HK-2 (cell line): ENCODE measurements around the gene AOAH.
"Not testable (repeated sequence)": the region's sequence is repeated elsewhere in the genome, so short reads cannot be mapped to it uniquely, and the experiment has no call there.

Experiments
- DNase-seq: peaks from one replicate; pipeline ENCODE4 v3.0.0-alpha.2; 2018; ENCODE audit not compliant: unreplicated experiment

Gene AOAH

GRCh38 chr7:36657036-36657660, 67.1 kb downstream of the AOAH start:
- DNase-seq = no peak

- no peak for DNase-seq
Observed at GRCh38 chr7:36654436-36654835, 69.9 kb downstream of the AOAH start.

GRCh38 chr7:36653663-36654355, 70.5 kb downstream of the AOAH start:
- no peak for DNase-seq

- DNase-seq = no peak
Observed at GRCh38 chr7:36653008-36653662, 71.2 kb downstream of the AOAH start.

GRCh38 chr7:36652431-36652830, 71.9 kb downstream of the AOAH start:
- no peak for DNase-seq

GRCh38 chr7:36651404-36651803, 72.9 kb downstream of the AOAH start:
- no peak for DNase-seq

GRCh38 chr7:36650766-36651312, 73.5 kb downstream of the AOAH start:
- no peak for DNase-seq

GRCh38 chr7:36650320-36650719, 74.0 kb downstream of the AOAH start:
- DNase-seq = no peak

GRCh38 chr7:36649319-36649718, 75.0 kb downstream of the AOAH start:
- DNase-seq = not testable (repeated sequence)

- no peak for DNase-seq
Observed at GRCh38 chr7:36648441-36648840, 75.9 kb downstream of the AOAH start.

- DNase-seq = no peak
Observed at GRCh38 chr7:36644625-36645422, 79.5 kb downstream of the AOAH start.

- no peak for DNase-seq
Observed at GRCh38 chr7:36642414-36642813, 81.9 kb downstream of the AOAH start.

GRCh38 chr7:36642010-36642409, 82.3 kb downstream of the AOAH start:
- DNase-seq = no peak

GRCh38 chr7:36640682-36641081, 83.6 kb downstream of the AOAH start:
- DNase-seq = no peak

- DNase-seq = no peak
Observed at GRCh38 chr7:36639826-36640225, 84.5 kb downstream of the AOAH start.

GRCh38 chr7:36638586-36639263, 85.6 kb downstream of the AOAH start:
- no peak for DNase-seq

- no peak for DNase-seq
Observed at GRCh38 chr7:36638140-36638539, 86.2 kb downstream of the AOAH start.

GRCh38 chr7:36637417-36637816, 86.9 kb downstream of the AOAH start:
- DNase-seq = no peak

- DNase-seq = no peak
Observed at GRCh38 chr7:36636126-36636525, 88.2 kb downstream of the AOAH start.

GRCh38 chr7:36635091-36635490, 89.2 kb downstream of the AOAH start:
- no peak for DNase-seq

GRCh38 chr7:36633377-36633776, 90.9 kb downstream of the AOAH start:
- peak; percentile 31 for DNase-seq
